Heart right ventricle (tissue), 16 donors: ENCODE measurements around the gene GNG12. TPM values are rescaled to one million over a fixed set of nuclear protein-coding genes. Genes with fewer than 3 reads are reported as not detected.

Experiments
- ATAC-seq, 8 donors: fragments of 200-7000 bp; cut with Tn5 transposase; one replicate each; pipeline ENCODE4 v1.9.1; 2020; ENCODE audit warnings: mild to moderate bottlenecking in 8 of 8, moderate library complexity in 8 of 8, moderate number of reproducible peaks in 1 of 8
- DNase-seq, 2 donors: peaks; one replicate each; pipeline ENCODE4 v3.0.0-alpha.2; 2020
- H3K27ac ChIP-seq, 10 donors: fragments of 200-600 bp; sonication (generic) in 2 of 10; one replicate each; pipeline versions ENCODE4 v1.5.0 to v1.8.0; 2020 to 2022; ENCODE audit warnings: mild to moderate bottlenecking in 3 of 10
- H3K27me3 ChIP-seq, 7 donors: fragments of 200-600 bp; one replicate each; pipeline ENCODE4 v1.8.0; 2021 to 2022; ENCODE audit warnings: mild to moderate bottlenecking in 2 of 7
- H3K36me3 ChIP-seq, 9 donors: fragments of 200-600 bp; sonication (generic) in 1 of 9; one replicate each; pipeline versions ENCODE4 v1.5.0 to v1.8.0; 2020 to 2022; ENCODE audit warnings: mild to moderate bottlenecking in 2 of 9
- H3K4me1 ChIP-seq, 9 donors: fragments of 200-600 bp; sonication (generic) in 1 of 9; one replicate each; pipeline versions ENCODE4 v1.5.0 to v1.8.0; 2020 to 2022; ENCODE audit warnings: mild to moderate bottlenecking in 4 of 9
- H3K4me3 ChIP-seq, 10 donors: fragments of 200-600 bp; sonication (generic) in 2 of 10; one replicate each; pipeline versions ENCODE4 v1.5.0 to v1.8.0; 2020 to 2022; ENCODE audit warnings: mild to moderate bottlenecking in 7 of 10, moderate library complexity in 2 of 10
- H3K9me3 ChIP-seq, 11 donors: fragments of 200-600 bp in 10 of 11; sonication (generic) in 2 of 11; one replicate each; pipeline versions ENCODE4 v1.5.0 to v1.8.0; 2013 to 2022; ENCODE audit warnings: mild to moderate bottlenecking in 2 of 11, control low read depth in 1 of 11, moderate library complexity in 1 of 11
- WGBS, 2 donors: extraction: QIAGEN DNeasy Blood & Tissue Kit; methylation state at CpG; one replicate each; pipeline ENCODE4 v1.1.7; 2013; ENCODE audit warnings: inconsistent platforms in 1 of 2; 5-methylcytosine and 5-hydroxymethylcytosine counted together
- intact Hi-C, 10 donors: fragments of 100-400 bp; cut with DNase I; formaldehyde crosslinking; loops; one replicate each; pipeline versions ENCODE4 v1.11.1 to v1.14.2; 2022
- polyA plus RNA-seq, 2 donors: library from polyadenylated mRNA; stranded (reverse); fragments of 200-250 nt; gene quantifications; one replicate each; pipeline ENCODE4 v1.2.3, GENCODE V29; 2013
- total RNA-seq, 10 donors: library from RNA; stranded (reverse); fragmentation: NEBNext Ultra II Directional in 3 of 10; extraction: Animal tissue kit (Norgen Biotek cat#: 25700) in 3 of 10; gene quantifications; one replicate each; pipeline versions ENCODE4 v1.2.1 to v1.2.4, GENCODE V29; 2021 to 2023
- TF ChIP-seq, protein P1 (sequence below), 9 donors: fragments of 200-600 bp; sonication (generic) in 2 of 9; IDR thresholded peaks; one replicate each; pipeline versions ENCODE4 v1.5.0 to v1.8.0; 2021 to 2022; ENCODE audit warnings: antibody characterized with exemption in 9 of 9, mild to moderate bottlenecking in 5 of 9, moderate library complexity in 1 of 9
- donor health status: Arrhythmogenic right ventricular cardiomyopathy.
- donor health status: ischemic (EF 13 %, LVEDD 7.1; RV severe dilation, severe dysfunction).
- donor health status: healthy with polysubstance abuse.
- donor health status: DM: no; HTN: yes; CAD: no.
- donor health status: DM: no; HTN: no; CAD: no.
- donor health status: ischemic (EF 25% LVEDD 6.9; RV normal size, moderate dysfunction).
- donor health status: ischemic (EF 25% LVEDD 5.7; RV mildly dilated, moderate dysfunction).
- donor health status: healthy.
- donor health status: DM: yes; HTN: yes; CAD: no.
- donor health status: Ischemic cardiomyopathy.
- donor health status: ischemic (EF 35%, LVEDD 5.7; RV mildly dilated, moderate dysfunction).
- donor health status: nonischemic (EF 11% LVEDD 7.7; RV severe dilation, severe dysfunction).
- donor health status: DM: yes; HTN: yes; CAD: no.
- donor health status: PGD.
- donor health status: ischemic (EF 29% LVEDD 5.4; RV normal size, mild dysfunction).
- donor health status: nonischemic (EF 23%, LVEDD 6.1; RV moderate dilation, normal function).

GNG12 gene
- total and polyA plus RNA-seq, 12 donors = 8.5 to 49.4 (median 34.5) TPM

GRCh38 chr1:67760030-67760821 is 73.0 kb downstream of the GNG12 start:
- no peaks in the 10 kb centered on the region for H3K27me3 ChIP-seq
- H3K9me3 ChIP-seq = no peaks in the 10 kb centered on the region
- intact Hi-C loops = loop anchor here (1.0 to 10.0 kb wide), 14 partner anchors 73 to 585 kb away; partner anchors contain the start of gene GADD45A (in 2 of the 10)
- ATAC-seq (peak; percentile 56 to 82 (median 72)), DNase-seq (peak; percentile 26 to 66)
- TF ChIP-seq, protein P1, sequence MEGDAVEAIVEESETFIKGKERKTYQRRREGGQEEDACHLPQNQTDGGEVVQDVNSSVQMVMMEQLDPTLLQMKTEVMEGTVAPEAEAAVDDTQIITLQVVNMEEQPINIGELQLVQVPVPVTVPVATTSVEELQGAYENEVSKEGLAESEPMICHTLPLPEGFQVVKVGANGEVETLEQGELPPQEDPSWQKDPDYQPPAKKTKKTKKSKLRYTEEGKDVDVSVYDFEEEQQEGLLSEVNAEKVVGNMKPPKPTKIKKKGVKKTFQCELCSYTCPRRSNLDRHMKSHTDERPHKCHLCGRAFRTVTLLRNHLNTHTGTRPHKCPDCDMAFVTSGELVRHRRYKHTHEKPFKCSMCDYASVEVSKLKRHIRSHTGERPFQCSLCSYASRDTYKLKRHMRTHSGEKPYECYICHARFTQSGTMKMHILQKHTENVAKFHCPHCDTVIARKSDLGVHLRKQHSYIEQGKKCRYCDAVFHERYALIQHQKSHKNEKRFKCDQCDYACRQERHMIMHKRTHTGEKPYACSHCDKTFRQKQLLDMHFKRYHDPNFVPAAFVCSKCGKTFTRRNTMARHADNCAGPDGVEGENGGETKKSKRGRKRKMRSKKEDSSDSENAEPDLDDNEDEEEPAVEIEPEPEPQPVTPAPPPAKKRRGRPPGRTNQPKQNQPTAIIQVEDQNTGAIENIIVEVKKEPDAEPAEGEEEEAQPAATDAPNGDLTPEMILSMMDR (IDR thresholded peaks at IDR 0.05) = peak; percentile 64 to 96 (median 89)
- no peaks in the 10 kb centered on the region for H3K36me3 ChIP-seq
- peaks cover 0 to 31% (median 16%) of the 10 kb centered on the region in 9 donors for H3K4me1 ChIP-seq
- H3K27ac ChIP-seq = peak overlapping the region in 4 of 10 donors; percentile 29 to 42 (median 35)
- WGBS, 2 donors = 29 to 31% methylated on average over 14 of the region's 14 CpGs
- H3K4me3 ChIP-seq = no peak overlapping the region

- Histone ChIP-seq H3K4me1 (peaks cover 0 to 37% (median 21%) of the 10 kb centered on the region in 9 donors), H3K27me3 (no peaks in the 10 kb centered on the region), H3K27ac (peak overlapping the region in 4 of 10 donors; percentile 29 to 42 (median 35)), H3K4me3 (no peak overlapping the region), H3K36me3 (no peaks in the 10 kb centered on the region), H3K9me3 (no peaks in the 10 kb centered on the region)
- intact Hi-C loops = loop anchor here (1.0 to 10.0 kb wide), 15 partner anchors 72 to 585 kb away; partner anchors contain the start of gene GADD45A (in 6 of the 10)
- peak in 5 of 8 donors; percentile 25 to 50 (median 34) for ATAC-seq
- TF ChIP-seq, protein P1 (IDR thresholded peaks at IDR 0.05) = no peak
- DNase-seq = no peak
Measured at GRCh38 chr1:67759692-67760029, 73.6 kb downstream of the GNG12 start.

DNA sequence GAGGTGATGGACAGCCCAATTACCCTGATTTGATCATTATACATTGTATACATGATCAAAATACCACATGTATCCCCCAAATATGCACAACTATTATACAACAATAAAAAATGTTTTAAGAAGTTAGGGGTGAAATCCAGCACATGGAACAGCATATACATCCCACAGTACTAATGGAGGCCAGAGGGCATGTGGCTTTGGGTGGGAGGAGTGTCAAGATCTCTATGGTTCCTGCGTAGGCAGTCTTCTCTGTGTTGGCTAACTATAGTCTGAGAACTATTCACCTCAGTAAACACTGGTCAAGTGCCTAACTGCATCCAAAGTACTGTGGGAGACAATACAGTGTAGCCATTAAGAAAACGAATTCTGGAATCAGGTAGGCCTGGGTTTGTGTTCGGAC is 74.2 kb downstream of the GNG12 start:
- Histone ChIP-seq H3K4me3 (no peak overlapping the region), H3K27ac (no peak overlapping the region), H3K4me1 (peaks cover 0 to 43% (median 24%) of the 10 kb centered on the region in 9 donors), H3K27me3 (no peaks in the 10 kb centered on the region), H3K36me3 (no peaks in the 10 kb centered on the region), H3K9me3 (no peaks in the 10 kb centered on the region)
- WGBS, 2 donors = 93 to 96% methylated on average over 3 of the region's 3 CpGs
- ATAC-seq (no peak), DNase-seq (no peak)
- TF ChIP-seq, protein P1 (IDR thresholded peaks at IDR 0.05) = no peak
- intact Hi-C loops = loop anchor here in 4 of 10 donors (5.0 to 10.0 kb wide), 2 partner anchors 72 to 194 kb away; partner anchors contain the start of gene GADD45A (in 4 of the 4)

DNA sequence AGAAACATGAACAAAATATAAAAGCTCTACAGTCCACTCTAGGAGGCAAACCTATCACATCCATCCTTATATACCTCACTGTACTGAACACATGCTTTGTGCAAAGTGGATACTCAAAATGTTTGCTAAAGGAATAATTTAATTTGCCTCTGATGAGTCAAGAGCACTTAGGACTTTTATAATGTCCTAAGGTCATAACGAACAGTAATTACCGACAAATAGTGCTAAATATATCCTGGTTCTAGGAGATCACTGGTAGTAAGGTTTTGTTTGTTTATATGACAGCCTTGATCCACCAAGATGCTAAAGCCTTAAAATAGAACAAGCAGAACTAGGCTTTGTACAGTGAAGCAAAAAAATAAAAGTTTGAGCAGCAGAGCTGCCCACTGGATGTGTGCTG is 77.6 kb downstream of the GNG12 start:
- H3K36me3 ChIP-seq = no peaks in the 10 kb centered on the region
- H3K27me3 ChIP-seq = no peaks in the 10 kb centered on the region
- 49 to 56% methylated on average over 2 of the region's 2 CpGs for whole genome bisulfite sequencing, 2 donors
- no peak overlapping the region for H3K4me3 ChIP-seq
- H3K4me1 ChIP-seq = peaks cover 0 to 52% (median 33%) of the 10 kb centered on the region in 9 donors
- H3K27ac ChIP-seq = no peak overlapping the region
- intact Hi-C loops = loop anchor here in 5 of 10 donors (2.0 to 10.0 kb wide), 4 partner anchors 68 to 195 kb away; partner anchors contain the start of gene GADD45A (in 4 of the 5)
- TF ChIP-seq, protein P1 (IDR thresholded peaks at IDR 0.05) = no peak
- peak in 1 of 8 donors; percentile 26 for ATAC-seq
- no peaks in the 10 kb centered on the region for H3K9me3 ChIP-seq
- DNase-seq = no peak
